Liver (tissue), 3 donors: Measurements from ENCODE around the gene APP.

Experiments
- ATF3 ChIP-seq: IDR thresholded peaks from 2 replicates; pipeline ENCODE4 v1.6.1; 2016; ENCODE audit warnings: antibody characterized with exemption
- CTCF ChIP-seq: fragments of 150-350 bp; IDR thresholded peaks from 2 replicates; pipeline ENCODE4 v1.5.1; 2017; ENCODE audit warnings: improper control_type of control experiment, low read depth, low read length; ENCODE audit not compliant: missing input control
- FOXA1 ChIP-seq: IDR thresholded peaks from 2 replicates; pipeline ENCODE4 v1.6.1; 2016; ENCODE audit warnings: antibody characterized with exemption
- GABPA ChIP-seq, 2 donors: IDR thresholded peaks in 1 of 2; conservative IDR thresholded peaks in 1 of 2; 2 replicates each; pipeline ENCODE4 v1.6.1; 2016; ENCODE audit warnings: antibody characterized with exemption in 2 of 2, mild to moderate bottlenecking in 1 of 2, moderate library complexity in 1 of 2
- JUND ChIP-seq, 2 donors: IDR thresholded peaks; 2 replicates each; pipeline ENCODE4 v1.6.1; 2016; ENCODE audit warnings: antibody characterized with exemption in 2 of 2
- MAX ChIP-seq: IDR thresholded peaks from 2 replicates; pipeline ENCODE4 v1.6.1; 2016; ENCODE audit warnings: antibody characterized with exemption
- NR2F2 ChIP-seq: IDR thresholded peaks from 2 replicates; pipeline ENCODE4 v1.6.1; 2016; ENCODE audit warnings: antibody characterized with exemption
- RAD21 ChIP-seq, 2 donors: IDR thresholded peaks; 2 replicates each; pipeline ENCODE4 v1.6.1; 2016; ENCODE audit warnings: antibody characterized with exemption in 2 of 2, mild to moderate bottlenecking in 2 of 2
- REST ChIP-seq: IDR thresholded peaks from 2 replicates; pipeline ENCODE4 v1.6.1; 2016; ENCODE audit warnings: antibody characterized with exemption, mild to moderate bottlenecking
- RXRA ChIP-seq, 2 donors: IDR thresholded peaks; 2 replicates each; pipeline ENCODE4 v1.6.1; 2017 to 2018; ENCODE audit warnings: antibody characterized with exemption in 2 of 2, mild to moderate bottlenecking in 1 of 2
- SP1 ChIP-seq: IDR thresholded peaks from 2 replicates; pipeline ENCODE4 v1.6.1; 2018; ENCODE audit warnings: antibody characterized with exemption, mild to moderate bottlenecking
- TAF1 ChIP-seq: conservative IDR thresholded peaks from 2 replicates; pipeline ENCODE4 v1.6.1; 2016; ENCODE audit warnings: antibody characterized with exemption, mild to moderate bottlenecking
- YY1 ChIP-seq: IDR thresholded peaks from 2 replicates; pipeline ENCODE4 v1.6.1; 2016; ENCODE audit warnings: antibody characterized with exemption, mild to moderate bottlenecking
- ZBTB33 ChIP-seq: IDR thresholded peaks from 2 replicates; pipeline ENCODE4 v1.6.1; 2016; ENCODE audit warnings: antibody characterized with exemption
- donor health status: healthy.
- donor health status: healthy.

GRCh38 chr21:25960402-25960801, 210.2 kb downstream of the APP start:
- TF ChIP-seq CTCF (no peak), NR2F2 (no peak), MAX (no peak), RAD21 (IDR thresholded peaks at IDR 0.05) (no peak), YY1 (no peak), TAF1 (no peak), ATF3 (no peak), REST (no peak), FOXA1 (no peak), JUND (IDR thresholded peaks at IDR 0.05) (no peak), SP1 (no peak), GABPA (IDR thresholded peaks at IDR 0.05 in 1 of 2, conservative IDR thresholded peaks at IDR 0.05 in 1 of 2) (no peak), ZBTB33 (no peak), RXRA (IDR thresholded peaks at IDR 0.05) (no peak)
